HG03139 (cell line): ENCODE results near the gene CCDC73.
"Not testable (repeated sequence)": the region's sequence is repeated elsewhere in the genome, so short reads cannot be mapped to it uniquely, and the experiment has no call there.

Experiments
- ATAC-seq: cut with Tn5 transposase; IDR thresholded peaks from one replicate; pipeline ENCODE4 v1.9.1; 2021; ENCODE audit not compliant: unreplicated experiment

CCDC73 gene

GRCh38 chr11:32809313-32809712 lies 14.9 kb upstream of the CCDC73 start:
- ATAC-seq = peak; percentile 95

GRCh38 chr11:32796425-32796824 lies 2.0 kb upstream of the CCDC73 start:
- no peak for ATAC-seq

GRCh38 chr11:32792948-32793475 lies 1.4 kb downstream of the CCDC73 start:
- peak; percentile 56 for ATAC-seq

GRCh38 chr11:32792111-32792947 lies 2.1 kb downstream of the CCDC73 start:
- ATAC-seq = no peak

GRCh38 chr11:32790916-32791315 lies 3.5 kb downstream of the CCDC73 start:
- ATAC-seq = no peak

- ATAC-seq = no peak
Measured at GRCh38 chr11:32786811-32787210, 7.7 kb downstream of the CCDC73 start.

- ATAC-seq = no peak
Measured at GRCh38 chr11:32785262-32785661, 9.2 kb downstream of the CCDC73 start.

- no peak for ATAC-seq
Measured at GRCh38 chr11:32781721-32782120, 12.7 kb downstream of the CCDC73 start.

GRCh38 chr11:32780839-32781238 lies 13.6 kb downstream of the CCDC73 start:
- not testable (repeated sequence) for ATAC-seq

- ATAC-seq = no peak
Measured at GRCh38 chr11:32779136-32779535, 15.3 kb downstream of the CCDC73 start.

- ATAC-seq = no peak
Measured at GRCh38 chr11:32775908-32776307, 18.6 kb downstream of the CCDC73 start.

GRCh38 chr11:32774081-32774480 lies 20.4 kb downstream of the CCDC73 start:
- no peak for ATAC-seq

GRCh38 chr11:32772731-32773130 lies 21.7 kb downstream of the CCDC73 start:
- ATAC-seq = no peak

- ATAC-seq = not testable (repeated sequence)
Measured at GRCh38 chr11:32761774-32762173, 32.7 kb downstream of the CCDC73 start.

GRCh38 chr11:32758291-32758690 lies 36.2 kb downstream of the CCDC73 start:
- ATAC-seq = no peak

- ATAC-seq = not testable (repeated sequence)
Measured at GRCh38 chr11:32753181-32753580, 41.3 kb downstream of the CCDC73 start.

GRCh38 chr11:32752001-32752400 lies 42.5 kb downstream of the CCDC73 start:
- no peak for ATAC-seq

GRCh38 chr11:32751381-32751780 lies 43.1 kb downstream of the CCDC73 start:
- no peak for ATAC-seq

- no peak for ATAC-seq
Measured at GRCh38 chr11:32729976-32730375, 64.5 kb downstream of the CCDC73 start.

GRCh38 chr11:32723332-32723731 lies 71.1 kb downstream of the CCDC73 start:
- ATAC-seq = no peak

GRCh38 chr11:32722255-32722654 lies 72.2 kb downstream of the CCDC73 start:
- ATAC-seq = no peak

- ATAC-seq = no peak
Measured at GRCh38 chr11:32713496-32713895, 81.0 kb downstream of the CCDC73 start.

- not testable (repeated sequence) for ATAC-seq
Measured at GRCh38 chr11:32708978-32709377, 85.5 kb downstream of the CCDC73 start.
